Stimulated activated CD8-positive, alpha-beta memory T cell treated with anti-CD3 and anti-CD28 coated beads, Interleukin-2, amount 100 ng/mL, for 48 hours (primary cell): ENCODE measurements around the gene GABPB1.

Experiments used
- DNase-seq, 2 donors: peaks; one replicate each; pipeline ENCODE4 v3.0.0-alpha.2; 2020; ENCODE audit warnings: low read depth in 2 of 2

GABPB1 gene

DNA sequence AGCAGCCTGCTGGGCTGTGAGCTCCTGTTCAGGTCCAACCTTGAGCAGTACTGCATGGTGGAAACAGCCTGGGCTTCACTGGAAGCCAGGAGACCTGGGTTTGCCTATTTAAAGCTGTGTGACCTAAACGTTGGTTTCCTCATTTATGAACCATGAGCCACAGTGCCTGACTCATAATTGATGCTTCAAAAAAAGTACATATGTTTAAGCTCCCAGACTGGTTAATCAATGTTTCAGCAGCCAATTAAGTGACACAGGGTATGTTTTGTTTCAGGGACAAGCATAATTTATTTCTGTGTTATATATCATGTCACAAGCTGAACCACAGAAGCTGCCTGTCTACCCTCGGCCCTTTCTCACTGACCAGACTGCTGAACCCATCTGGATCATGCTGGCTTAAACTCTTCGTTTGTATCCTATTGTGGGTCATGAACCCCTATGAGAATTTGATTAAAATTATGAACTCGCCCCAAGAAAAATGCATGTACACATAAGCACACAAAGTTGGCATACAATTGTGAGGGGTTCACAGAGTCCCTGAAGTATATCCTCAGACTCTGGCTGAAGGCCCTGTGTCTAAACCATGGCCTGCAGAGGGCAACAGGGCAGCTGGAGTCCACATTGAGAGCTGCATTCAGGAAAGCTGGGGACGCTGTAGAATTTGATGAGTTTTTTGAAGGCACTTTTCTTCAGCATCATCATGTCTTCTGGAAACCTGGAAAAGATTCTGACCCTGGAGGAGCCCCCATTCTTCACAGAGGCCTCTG, 113.1 kb downstream of the GABPB1 start:
- DNase-seq: no peak

- no peak for DNase-seq
These were observed 116.7 kb downstream of the GABPB1 start for GRCh38 chr15:50238255-50238654.

GRCh38 chr15:50236433-50236832, 118.6 kb downstream of the GABPB1 start:
- DNase-seq: no peak

DNA sequence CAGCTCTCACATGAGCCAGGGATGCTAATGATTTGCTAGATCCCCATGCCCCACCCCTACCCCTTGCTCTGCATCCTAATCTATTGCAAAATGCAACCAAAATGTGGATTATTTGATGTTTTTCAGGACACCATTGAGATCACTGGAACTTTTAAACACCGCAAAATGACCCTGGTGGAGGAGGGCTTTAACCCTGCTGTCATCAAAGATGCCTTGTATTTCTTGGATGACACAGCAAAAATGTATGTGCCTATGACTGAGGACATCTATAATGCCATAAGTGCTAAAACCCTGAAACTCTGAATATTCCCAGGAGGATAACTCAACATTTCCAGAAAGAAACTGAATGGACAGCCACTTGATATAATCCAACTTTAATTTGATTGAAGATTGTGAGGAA, 119.2 kb downstream of the GABPB1 start:
- DNase-seq: no peak

GRCh38 chr15:50234764-50235163, 120.2 kb downstream of the GABPB1 start:
- no peak for DNase-seq

- DNase-seq: no peak
These were observed 121.7 kb downstream of the GABPB1 start for GRCh38 chr15:50233192-50233736.

- DNase-seq: no peak
These were observed 122.2 kb downstream of the GABPB1 start for GRCh38 chr15:50232791-50233190.

- DNase-seq: no peak
These were observed 123.2 kb downstream of the GABPB1 start for GRCh38 chr15:50231761-50232160.

DNA sequence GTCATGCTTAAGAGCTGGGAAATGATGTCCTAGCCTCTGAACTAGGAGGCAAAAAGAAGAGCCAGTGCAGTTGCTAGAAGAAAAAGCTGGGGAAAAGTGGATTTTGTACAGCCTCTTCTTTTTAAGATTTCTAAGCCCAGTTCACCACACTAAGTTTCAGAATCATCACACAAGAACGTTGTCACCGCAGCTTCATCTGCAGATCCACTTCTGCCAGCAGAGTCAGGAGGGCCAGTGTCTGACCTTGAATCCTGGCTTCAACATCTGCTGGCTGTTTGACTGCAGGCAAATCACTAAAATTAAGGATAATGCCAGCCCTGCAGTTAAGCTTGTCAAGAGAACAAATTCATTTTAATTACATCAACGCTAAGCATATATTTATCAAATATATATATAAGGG, 125.7 kb downstream of the GABPB1 start:
- no peak for DNase-seq

DNA sequence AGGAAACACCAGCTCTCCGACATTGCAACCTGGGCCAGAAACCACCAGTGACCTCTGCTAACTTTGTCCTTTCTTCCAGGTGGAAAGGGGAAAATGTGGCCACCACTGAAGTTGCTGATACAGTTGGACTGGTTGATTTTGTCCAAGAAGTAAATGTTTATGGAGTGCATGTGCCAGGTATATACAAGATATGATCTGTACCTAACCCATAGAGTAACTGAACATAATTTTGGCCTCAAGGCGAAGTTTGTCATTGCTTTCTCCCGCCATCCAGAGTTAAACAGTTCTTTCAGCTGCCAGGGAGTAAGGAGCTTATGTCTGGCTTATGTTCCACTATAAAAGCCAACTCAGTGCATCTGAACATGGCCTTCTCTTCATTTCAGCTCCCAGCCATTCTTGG, 126.1 kb downstream of the GABPB1 start:
- no peak for DNase-seq

DNA sequence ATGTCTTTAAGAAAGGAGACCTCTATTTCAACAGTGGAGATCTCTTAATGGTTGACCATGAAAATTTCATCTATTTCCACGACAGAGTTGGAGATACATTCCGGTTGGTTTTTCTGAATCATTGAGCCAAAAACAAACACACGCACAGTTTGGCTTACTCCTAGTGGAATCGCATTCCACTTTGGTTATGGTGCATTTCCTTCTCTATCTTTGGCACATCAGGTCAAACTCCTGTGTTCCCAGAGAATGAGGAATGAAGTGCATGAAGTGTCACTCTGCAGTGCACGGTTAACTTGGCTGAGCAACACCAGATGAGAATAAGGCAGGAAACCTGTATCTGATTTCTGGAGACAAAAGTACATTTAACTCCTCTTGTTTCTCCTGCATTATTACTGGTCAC, 127.9 kb downstream of the GABPB1 start:
- no peak for DNase-seq

DNA sequence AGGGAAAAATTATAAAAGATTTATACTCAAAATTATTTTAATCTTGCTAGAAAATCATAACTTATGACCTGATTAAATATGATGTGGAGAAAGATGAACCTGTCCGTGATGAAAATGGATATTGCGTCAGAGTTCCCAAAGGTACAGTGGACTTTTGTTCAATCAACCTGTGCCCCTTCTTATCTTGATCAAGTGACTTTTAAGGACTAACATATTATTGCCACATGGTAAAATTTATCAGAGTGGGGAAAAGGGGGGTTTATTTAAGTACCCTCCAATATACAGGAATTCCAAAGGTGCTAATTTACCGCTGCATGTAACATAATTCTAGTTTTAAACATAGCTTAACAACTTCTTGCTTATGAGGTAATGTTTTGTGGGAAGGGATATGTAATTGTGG, 129.1 kb downstream of the GABPB1 start:
- DNase-seq: no peak
